Endothelial cell of umbilical vein (primary cell): Measurements from ENCODE around the gene POLR2B. TPM values are rescaled to one million over a fixed set of nuclear protein-coding genes. Genes with fewer than 3 reads are reported as not detected.

Experiments
- BruUV-seq: library from RNA; stranded (reverse); fragments of 400-500 nt; replicated peaks from 2 replicates; lab custom pipeline; 2021; lab: Mats Ljungman, UMichigan
- CTCF ChIA-PET: fragments of 300-600, 350-600 bp; sonication (Branson Sonifier 250); formaldehyde crosslinking; loops from one replicate; lab custom pipeline; 2021; ENCODE audit warnings: antibody characterized with exemption, inconsistent platforms; lab: Charles Lee
- POLR2A ChIA-PET: fragments of 300-600, 350-600 bp; sonication (Branson Sonifier 250); formaldehyde crosslinking; loops from one replicate; lab custom pipeline; 2021; ENCODE audit warnings: antibody characterized with exemption, inconsistent platforms; lab: Charles Lee
- DNase-seq: peaks from one replicate; pipeline ENCODE4 v3.0.0-alpha.2; 2011; ENCODE audit warnings: low read depth, low spot score
- FAIRE-seq: peaks from 2 replicates; lab custom pipeline; 2011; peaks lifted over from hg19 to GRCh38; lab: Jason Lieb, UNC
- H2AFZ ChIP-seq: 2 replicates; pipeline ENCODE4 v1.6.0; 2012; ENCODE audit warnings: low read depth, low read length, control low read depth, inconsistent platforms
- H3K27ac ChIP-seq: 2 replicates; pipeline ENCODE4 v1.5.1; 2011; ENCODE audit warnings: low read depth, mild to moderate bottlenecking, control low read depth, low read length, moderate library complexity; ENCODE audit not compliant: insufficient read depth
- H3K27me3 ChIP-seq, 2 experiments: 2 replicates each; pipeline versions ENCODE4 v1.6.0 to v1.6.1; 2011; ENCODE audit warnings: low read length in 2 of 2, mixed read lengths in 1 of 2; ENCODE audit not compliant: control insufficient read depth in 2 of 2, insufficient read depth in 2 of 2
- H3K36me3 ChIP-seq, 2 experiments: 2 replicates in 1 of 2; 3 replicates in 1 of 2; pipeline ENCODE4 v1.5.1; 2011; ENCODE audit warnings: low read length in 2 of 2, mild to moderate bottlenecking in 1 of 2, moderate library complexity in 1 of 2; ENCODE audit not compliant: control insufficient read depth in 2 of 2, insufficient read depth in 2 of 2; ENCODE audit errors: extremely low read depth in 1 of 2
- H3K4me1 ChIP-seq: 3 replicates; pipeline ENCODE4 v1.5.1; 2011; ENCODE audit warnings: mild to moderate bottlenecking, low read length; ENCODE audit not compliant: control insufficient read depth, insufficient read depth; ENCODE audit errors: extremely low read depth
- H3K4me2 ChIP-seq: 2 replicates; pipeline ENCODE4 v1.6.1; 2011; ENCODE audit warnings: low read length, control low read depth, mixed read lengths; ENCODE audit not compliant: insufficient read depth
- H3K4me3 ChIP-seq, 3 experiments: fragments of 200-600 bp in 1 of 3; sonication (generic), shearing (Covaris generic) in 1 of 3; replicated peaks in 1 of 3; 2 replicates each; pipeline ENCODE4 v1.5.1; 2011 to 2016; ENCODE audit warnings: control low read depth in 3 of 3, low read length in 3 of 3, mild to moderate bottlenecking in 2 of 3, inconsistent platforms in 1 of 3, low read depth in 1 of 3, moderate library complexity in 1 of 3; ENCODE audit not compliant: insufficient read depth in 1 of 3
- H3K79me2 ChIP-seq: 2 replicates; pipeline ENCODE4 v1.6.0; 2012; ENCODE audit warnings: low read length, inconsistent platforms; ENCODE audit not compliant: control insufficient read depth, insufficient read depth
- H3K9ac ChIP-seq: replicated peaks from 2 replicates; pipeline ENCODE3; 2011; ENCODE audit warnings: low read length, control low read depth; ENCODE audit not compliant: insufficient read depth; ENCODE audit errors: extremely low read depth
- H3K9me1 ChIP-seq: replicated peaks from 3 replicates; pipeline ENCODE4 v1.6.0; 2011; ENCODE audit warnings: mild to moderate bottlenecking, low read length; ENCODE audit not compliant: control insufficient read depth, insufficient read depth; ENCODE audit errors: extremely low read depth
- H3K9me3 ChIP-seq: replicated peaks from 2 replicates; pipeline ENCODE4 v1.5.1; 2012; ENCODE audit warnings: low read length, inconsistent platforms; ENCODE audit not compliant: control insufficient read depth, insufficient read depth
- H4K20me1 ChIP-seq: replicated peaks from 2 replicates; pipeline ENCODE3; 2011; ENCODE audit warnings: mild to moderate bottlenecking, low read length; ENCODE audit not compliant: control insufficient read depth, insufficient read depth; ENCODE audit errors: extremely low read depth
- CTCF ChIP-seq, 2 donors: IDR thresholded peaks; 1 replicate in 1 of 2; 2 replicates in 1 of 2; pipeline ENCODE4 v1.5.1; 2011; ENCODE audit warnings: low read length in 2 of 2, mild to moderate bottlenecking in 2 of 2, moderate library complexity in 2 of 2, control low read depth in 1 of 2, inconsistent platforms in 1 of 2, low read depth in 1 of 2; ENCODE audit not compliant: insufficient read depth in 1 of 2; ENCODE audit errors: extremely low read depth in 1 of 2
- EZH2 ChIP-seq: IDR thresholded peaks from 2 replicates; pipeline ENCODE4 v1.6.1; 2012; ENCODE audit warnings: borderline replicate concordance, low read depth, mild to moderate bottlenecking, moderate library complexity, low read length, inconsistent platforms; ENCODE audit not compliant: severe bottlenecking
- FOS ChIP-seq: IDR thresholded peaks from 2 replicates; pipeline ENCODE4 v1.6.1; 2011; ENCODE audit warnings: mild to moderate bottlenecking, low read length, moderate library complexity, borderline replicate concordance; ENCODE audit not compliant: insufficient read depth
- GATA2 ChIP-seq: IDR thresholded peaks from 2 replicates; pipeline ENCODE4 v1.7.0; 2011; ENCODE audit warnings: low read depth, mild to moderate bottlenecking, moderate library complexity, mixed read lengths, low read length; ENCODE audit not compliant: insufficient read length, insufficient read depth
- JUN ChIP-seq: IDR thresholded peaks from 2 replicates; pipeline ENCODE4 v1.6.1; 2011; ENCODE audit warnings: borderline replicate concordance, low read depth; ENCODE audit not compliant: insufficient read length, insufficient read depth
- MAX ChIP-seq: IDR thresholded peaks from 2 replicates; pipeline ENCODE4 v1.6.1; 2011; ENCODE audit not compliant: insufficient read depth, insufficient read length
- MYC ChIP-seq: IDR thresholded peaks from one replicate; pipeline ENCODE4 v1.6.1; 2011; ENCODE audit warnings: mild to moderate bottlenecking, low read depth, low read length
- POLR2A ChIP-seq: IDR thresholded peaks from 2 replicates; pipeline ENCODE4 v1.6.1; 2012; ENCODE audit warnings: low read depth, mild to moderate bottlenecking, control low read depth, low read length
- POLR2AphosphoS5 ChIP-seq: IDR thresholded peaks from 2 replicates; pipeline ENCODE4 v1.6.1; 2012; ENCODE audit warnings: low read depth, mild to moderate bottlenecking, control low read depth, low read length, moderate library complexity; ENCODE audit not compliant: insufficient read depth
- dilution Hi-C: fragments of 300-500 bp; cut with MboI; formaldehyde crosslinking; loops from one replicate; pipeline ENCODE4 v1.15.0; 2019; ENCODE audit warnings: low sequenced_read_pairs; ENCODE audit not compliant: extremely low pct_ligation_motif_present
- intact Hi-C: fragments of 100-400 bp; cut with micrococcal nuclease; formaldehyde crosslinking; loops from one replicate; pipeline ENCODE4 v1.10.0; 2022
- polyA plus RNA-seq, 4 experiments: library from polyadenylated mRNA; depleted of rRNA in 3 of 4; stranded (reverse) in 3 of 4; unstranded in 1 of 4; fragments of >200 nt; gene quantifications; 2 replicates each; pipeline versions ENCODE4 v1.2.1 to v1.2.3, GENCODE V29; 2011 to 2012; ENCODE audit warnings: missing spikeins in 1 of 4
- total RNA-seq: library from RNA; stranded (reverse); gene quantifications from 2 replicates; pipeline ENCODE4 v1.2.3, GENCODE V29; 2021

POLR2B gene
- total and polyA plus RNA-seq, 2 donors (not counting 3 experiments of a cell fraction or from before 2014, with no cell fraction given): 75.5 to 148 TPM

- BruUV-seq: no TSS peak
- dilution Hi-C loops: no loop called here
- Histone ChIP-seq H3K4me2 (no peak overlapping the region), H2AFZ (no peak overlapping the region), H3K4me3 (no peak overlapping the region), H3K4me1 (peaks cover 2% of the 10 kb centered on the region), H4K20me1 (no peaks in the 10 kb centered on the region), H3K9ac (no peak overlapping the region), H3K9me1 (no peaks in the 10 kb centered on the region), H3K27ac (no peak overlapping the region), H3K79me2 (peaks cover 16% of the 10 kb centered on the region), H3K36me3 (peaks cover 9 to 16% of the 10 kb centered on the region in 2 experiments), H3K9me3 (no peaks in the 10 kb centered on the region), H3K27me3 (no peaks in the 10 kb centered on the region)
- DNase-seq: no peak
- CTCF ChIA-PET: no interaction called here
- TF ChIP-seq CTCF (IDR thresholded peaks at IDR 0.05; ENCODE audit: extremely low read depth in 1 of 2, insufficient read depth in 1 of 2, low read depth in 1 of 2, low read length in 2 of 2): no peak
- TF ChIP-seq MAX: no peak
- TF ChIP-seq POLR2A: no peak
- no peak for TF ChIP-seq MYC
- no peak for TF ChIP-seq GATA2
- TF ChIP-seq JUN: no peak
- TF ChIP-seq EZH2: no peak
- no peak for TF ChIP-seq POLR2AphosphoS5
- no peak for TF ChIP-seq FOS
- POLR2A ChIA-PET: interaction anchor here (0.7 kb wide), 1 partner anchor 49 kb away, joined by 5 read pairs; no protein-coding TSS in a partner anchor
- intact Hi-C loops: no loop called here
- no peak for FAIRE-seq
Observed at GRCh38 chr4:56971383-56971782, 7.3 kb upstream of the POLR2B start.
